Liver (tissue), 9 donors: ENCODE results near the gene ZNF837. TPM values are rescaled to one million over a fixed set of nuclear protein-coding genes. Genes with fewer than 3 reads are reported as not detected.
A peak's percentile ranks its signal among the peaks of the same experiment; 100 is the strongest.

Experiments used
- DNase-seq: peaks from one replicate; pipeline ENCODE4 v3.0.0-alpha.2; 2017; ENCODE audit warnings: low spot score
- H3K27ac ChIP-seq, 2 donors: one replicate each; pipeline ENCODE4 v1.7.0; 2013; ENCODE audit warnings: inconsistent platforms in 2 of 2, low read length in 2 of 2, control low read depth in 1 of 2, low read depth in 1 of 2, mild to moderate bottlenecking in 1 of 2
- H3K27me3 ChIP-seq, 4 donors: one replicate each; pipeline versions ENCODE4 v1.6.1 to v1.7.0; 2013; ENCODE audit warnings: low read length in 3 of 4, inconsistent platforms in 1 of 4, mild to moderate bottlenecking in 1 of 4, moderate library complexity in 1 of 4; ENCODE audit not compliant: control insufficient read depth in 4 of 4, insufficient read depth in 4 of 4
- H3K36me3 ChIP-seq, 4 donors: one replicate each; pipeline versions ENCODE4 v1.6.1 to v1.7.0; 2013; ENCODE audit warnings: low read length in 3 of 4, mild to moderate bottlenecking in 3 of 4, low read depth in 1 of 4, moderate library complexity in 1 of 4; ENCODE audit not compliant: control insufficient read depth in 4 of 4, insufficient read depth in 3 of 4
- H3K4me1 ChIP-seq, 4 donors: one replicate each; pipeline versions ENCODE4 v1.6.1 to v1.7.0; 2013; ENCODE audit warnings: low read length in 3 of 4, mild to moderate bottlenecking in 3 of 4, moderate library complexity in 1 of 4; ENCODE audit not compliant: control insufficient read depth in 4 of 4, insufficient read depth in 4 of 4
- H3K4me3 ChIP-seq, 3 donors: one replicate each; pipeline versions ENCODE4 v1.6.1 to v1.7.0; 2013; ENCODE audit warnings: low read length in 3 of 3, control low read depth in 1 of 3, low read depth in 1 of 3, mild to moderate bottlenecking in 1 of 3
- H3K9ac ChIP-seq, 2 donors: one replicate each; pipeline ENCODE4 v1.7.0; 2013; ENCODE audit warnings: low read length in 2 of 2, mild to moderate bottlenecking in 2 of 2, moderate library complexity in 2 of 2, control low read depth in 1 of 2, low read depth in 1 of 2
- H3K9me3 ChIP-seq, 4 donors: one replicate each; pipeline versions ENCODE4 v1.6.1 to v1.7.0; 2013; ENCODE audit warnings: low read length in 3 of 4; ENCODE audit not compliant: control insufficient read depth in 4 of 4
- EGR1 ChIP-seq, 2 donors: IDR thresholded peaks; 2 replicates each; pipeline ENCODE4 v1.6.1; 2016 to 2018; ENCODE audit warnings: antibody characterized with exemption in 2 of 2, low read depth in 2 of 2
- FOXA1 ChIP-seq: IDR thresholded peaks from 2 replicates; pipeline ENCODE4 v1.6.1; 2016; ENCODE audit warnings: antibody characterized with exemption
- FOXA2 ChIP-seq: IDR thresholded peaks from 2 replicates; pipeline ENCODE4 v1.6.1; 2016; ENCODE audit warnings: antibody characterized with exemption
- GABPA ChIP-seq, 2 donors: IDR thresholded peaks in 1 of 2; conservative IDR thresholded peaks in 1 of 2; 2 replicates each; pipeline ENCODE4 v1.6.1; 2016; ENCODE audit warnings: antibody characterized with exemption in 2 of 2, mild to moderate bottlenecking in 1 of 2, moderate library complexity in 1 of 2
- HNF4A ChIP-seq, 2 donors: conservative IDR thresholded peaks; 2 replicates each; pipeline ENCODE4 v1.6.1; 2016; ENCODE audit warnings: antibody characterized with exemption in 2 of 2, mild to moderate bottlenecking in 2 of 2
- HNF4G ChIP-seq: IDR thresholded peaks from 2 replicates; pipeline ENCODE4 v1.6.1; 2016; ENCODE audit warnings: antibody characterized with exemption
- JUND ChIP-seq, 2 donors: IDR thresholded peaks; 2 replicates each; pipeline ENCODE4 v1.6.1; 2016; ENCODE audit warnings: antibody characterized with exemption in 2 of 2
- NR2F2 ChIP-seq: IDR thresholded peaks from 2 replicates; pipeline ENCODE4 v1.6.1; 2016; ENCODE audit warnings: antibody characterized with exemption
- RAD21 ChIP-seq, 2 donors: IDR thresholded peaks; 2 replicates each; pipeline ENCODE4 v1.6.1; 2016; ENCODE audit warnings: antibody characterized with exemption in 2 of 2, mild to moderate bottlenecking in 2 of 2
- RXRA ChIP-seq, 2 donors: IDR thresholded peaks; 2 replicates each; pipeline ENCODE4 v1.6.1; 2017 to 2018; ENCODE audit warnings: antibody characterized with exemption in 2 of 2, mild to moderate bottlenecking in 1 of 2
- SP1 ChIP-seq: IDR thresholded peaks from 2 replicates; pipeline ENCODE4 v1.6.1; 2018; ENCODE audit warnings: antibody characterized with exemption, mild to moderate bottlenecking
- TAF1 ChIP-seq: conservative IDR thresholded peaks from 2 replicates; pipeline ENCODE4 v1.6.1; 2016; ENCODE audit warnings: antibody characterized with exemption, mild to moderate bottlenecking
- YY1 ChIP-seq: IDR thresholded peaks from 2 replicates; pipeline ENCODE4 v1.6.1; 2016; ENCODE audit warnings: antibody characterized with exemption, mild to moderate bottlenecking
- WGBS: extraction: QIAGEN DNeasy Blood & Tissue Kit; methylation state at CpG from one replicate; pipeline ENCODE4 v1.1.7; 2013; 5-methylcytosine and 5-hydroxymethylcytosine counted together
- polyA plus RNA-seq, 2 donors: library from polyadenylated mRNA; stranded (reverse) in 1 of 2; unstranded in 1 of 2; fragments of 200-250 nt in 1 of 2; fragments of >200 nt in 1 of 2; fragmentation: Nextera tagmentation in 1 of 2; extraction: Ambion mirVana in 1 of 2; gene quantifications; one replicate each; pipeline versions ENCODE4 v1.2.1 to v1.2.3, GENCODE V29; 2013 to 2015
- total RNA-seq, 2 donors: library from RNA; depleted of rRNA; stranded (reverse); fragments of >200 nt; gene quantifications; one replicate each; pipeline ENCODE4 v1.2.3, GENCODE V29; 2014
- TF ChIP-seq, protein P1 (sequence below): IDR thresholded peaks from 2 replicates; pipeline ENCODE4 v1.6.1; 2016; ENCODE audit warnings: antibody characterized with exemption, mild to moderate bottlenecking
- TF ChIP-seq, protein P2 (sequence below): IDR thresholded peaks from 2 replicates; pipeline ENCODE4 v1.6.1; 2016; ENCODE audit warnings: antibody characterized with exemption
- TF ChIP-seq, protein P3 (sequence below): IDR thresholded peaks from 2 replicates; pipeline ENCODE4 v1.6.1; 2016; ENCODE audit warnings: antibody characterized with exemption
- TF ChIP-seq, protein P4 (sequence below): IDR thresholded peaks from 2 replicates; pipeline ENCODE4 v1.6.1; 2016; ENCODE audit warnings: antibody characterized with exemption
- TF ChIP-seq, protein P5 (sequence below): fragments of 150-350 bp; IDR thresholded peaks from 2 replicates; pipeline ENCODE4 v1.5.1; 2017; ENCODE audit warnings: improper control_type of control experiment, low read depth, low read length; ENCODE audit not compliant: missing input control
- donor health status: healthy.
- donor health status: healthy.
- donor health status: healthy.
- donor health status: healthy.
- donor health status: healthy.

The ZNF837 gene
- total and polyA plus RNA-seq, 4 donors = 0.54 to 3.6 (median 2.3) TPM

DNA sequence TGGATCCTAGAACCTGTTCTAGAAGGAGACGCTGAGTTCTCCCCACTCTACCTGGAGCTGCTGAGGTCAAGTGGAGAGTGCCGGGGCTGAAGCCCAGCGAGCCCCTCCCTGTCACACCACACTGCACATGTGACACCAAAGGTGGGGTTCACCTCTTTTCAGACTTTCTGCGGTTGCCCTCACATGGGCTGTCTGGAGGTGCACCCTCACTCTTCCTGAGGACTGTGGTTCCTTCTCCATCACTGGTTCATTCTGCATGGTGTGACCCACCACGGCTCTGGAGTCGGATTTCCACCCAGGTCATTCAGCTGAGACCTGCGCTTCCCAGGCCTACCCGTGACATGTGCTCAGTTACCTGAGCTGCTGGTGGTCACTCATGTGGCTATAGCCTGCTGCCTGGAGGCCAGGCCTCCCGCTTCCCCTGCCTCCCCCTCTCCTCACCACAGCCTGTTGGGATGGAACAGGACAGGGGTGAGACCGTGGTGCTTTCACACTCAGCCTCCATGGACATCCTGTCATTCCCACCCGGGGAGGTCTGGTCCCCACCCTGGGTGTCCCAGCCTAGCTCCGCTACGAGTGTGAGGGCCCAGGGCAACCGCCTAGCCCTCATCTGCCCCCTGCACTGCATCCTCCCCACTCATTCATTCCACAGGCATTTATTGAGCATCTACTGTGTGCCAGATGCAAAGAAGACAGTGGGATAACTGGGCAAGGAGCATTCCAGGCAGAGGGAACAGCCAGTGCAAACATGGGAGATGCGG, 26.9 kb downstream of the ZNF837 start (continued):
- TF ChIP-seq, protein P1, sequence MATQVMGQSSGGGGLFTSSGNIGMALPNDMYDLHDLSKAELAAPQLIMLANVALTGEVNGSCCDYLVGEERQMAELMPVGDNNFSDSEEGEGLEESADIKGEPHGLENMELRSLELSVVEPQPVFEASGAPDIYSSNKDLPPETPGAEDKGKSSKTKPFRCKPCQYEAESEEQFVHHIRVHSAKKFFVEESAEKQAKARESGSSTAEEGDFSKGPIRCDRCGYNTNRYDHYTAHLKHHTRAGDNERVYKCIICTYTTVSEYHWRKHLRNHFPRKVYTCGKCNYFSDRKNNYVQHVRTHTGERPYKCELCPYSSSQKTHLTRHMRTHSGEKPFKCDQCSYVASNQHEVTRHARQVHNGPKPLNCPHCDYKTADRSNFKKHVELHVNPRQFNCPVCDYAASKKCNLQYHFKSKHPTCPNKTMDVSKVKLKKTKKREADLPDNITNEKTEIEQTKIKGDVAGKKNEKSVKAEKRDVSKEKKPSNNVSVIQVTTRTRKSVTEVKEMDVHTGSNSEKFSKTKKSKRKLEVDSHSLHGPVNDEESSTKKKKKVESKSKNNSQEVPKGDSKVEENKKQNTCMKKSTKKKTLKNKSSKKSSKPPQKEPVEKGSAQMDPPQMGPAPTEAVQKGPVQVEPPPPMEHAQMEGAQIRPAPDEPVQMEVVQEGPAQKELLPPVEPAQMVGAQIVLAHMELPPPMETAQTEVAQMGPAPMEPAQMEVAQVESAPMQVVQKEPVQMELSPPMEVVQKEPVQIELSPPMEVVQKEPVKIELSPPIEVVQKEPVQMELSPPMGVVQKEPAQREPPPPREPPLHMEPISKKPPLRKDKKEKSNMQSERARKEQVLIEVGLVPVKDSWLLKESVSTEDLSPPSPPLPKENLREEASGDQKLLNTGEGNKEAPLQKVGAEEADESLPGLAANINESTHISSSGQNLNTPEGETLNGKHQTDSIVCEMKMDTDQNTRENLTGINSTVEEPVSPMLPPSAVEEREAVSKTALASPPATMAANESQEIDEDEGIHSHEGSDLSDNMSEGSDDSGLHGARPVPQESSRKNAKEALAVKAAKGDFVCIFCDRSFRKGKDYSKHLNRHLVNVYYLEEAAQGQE = no peak
- TF ChIP-seq FOXA2 = no peak
- no peak for TF ChIP-seq RAD21 (IDR thresholded peaks at IDR 0.05)
- no peak for TF ChIP-seq FOXA1
- TF ChIP-seq JUND (IDR thresholded peaks at IDR 0.05) = no peak

DNA sequence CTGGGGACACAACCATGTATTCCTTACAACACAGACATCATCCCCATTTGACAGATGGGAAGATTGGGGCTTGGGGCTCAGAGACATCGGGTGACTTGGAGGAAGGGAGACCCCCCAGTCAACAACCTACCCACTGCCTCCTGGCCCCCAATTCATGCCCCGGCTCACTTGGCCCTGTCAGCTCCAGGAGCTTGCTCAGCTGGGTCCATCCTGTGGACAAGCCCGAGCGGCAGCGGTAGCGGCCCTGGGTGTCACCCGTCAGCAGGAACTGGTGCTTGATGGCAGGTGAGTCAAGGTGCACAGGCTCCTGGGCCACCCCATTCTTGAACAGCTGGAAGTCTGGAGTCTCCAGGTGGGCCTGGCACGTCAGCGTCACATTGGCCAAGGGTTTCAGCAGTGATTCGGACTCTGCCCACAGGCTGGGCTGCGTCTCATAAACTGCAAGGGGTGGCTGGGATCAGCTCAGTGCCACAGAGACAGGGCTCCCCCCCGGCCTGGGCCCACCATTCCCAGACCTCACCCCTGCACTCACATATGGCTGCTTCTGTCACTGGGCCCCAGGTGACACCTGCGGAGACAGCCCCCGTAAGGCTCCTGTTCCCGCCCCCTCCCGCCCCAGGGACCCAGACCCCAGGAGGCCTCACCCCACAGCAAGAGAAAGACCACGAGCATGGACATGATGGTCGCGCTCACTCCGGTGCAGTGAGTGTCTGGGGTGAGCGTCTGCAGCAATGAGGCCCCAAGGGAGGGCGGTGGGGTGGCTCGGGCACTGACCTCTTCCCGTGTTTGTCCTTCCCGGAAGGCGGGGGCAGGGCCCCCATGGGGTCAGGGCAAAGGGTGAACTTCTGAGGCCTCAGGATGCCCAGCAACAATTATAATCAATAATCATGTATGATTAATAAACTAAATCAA, 27.8 kb downstream of the ZNF837 start, which contains the start of gene A1BG:
Gene A1BG, minus strand, starts transcription at position 733 of the 912 bp plus-strand sequence. Its CDS starts 55 bp downstream, at position 678.
- DNase-seq = peak; percentile 71
- TF ChIP-seq, protein P1 = peak; percentile 55
- peak; percentile 64 for TF ChIP-seq YY1
- TF ChIP-seq TAF1 = peak; percentile 74
- TF ChIP-seq NR2F2 = peak; percentile 88
- TF ChIP-seq JUND (IDR thresholded peaks at IDR 0.05) = no peak
- TF ChIP-seq, protein P2, sequence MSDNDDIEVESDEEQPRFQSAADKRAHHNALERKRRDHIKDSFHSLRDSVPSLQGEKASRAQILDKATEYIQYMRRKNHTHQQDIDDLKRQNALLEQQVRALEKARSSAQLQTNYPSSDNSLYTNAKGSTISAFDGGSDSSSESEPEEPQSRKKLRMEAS = peak; percentile 52
- TF ChIP-seq RAD21 (IDR thresholded peaks at IDR 0.05) = peak in 1 of 2 donors; percentile 43
- TF ChIP-seq FOXA1 = no peak
- TF ChIP-seq, protein P3, sequence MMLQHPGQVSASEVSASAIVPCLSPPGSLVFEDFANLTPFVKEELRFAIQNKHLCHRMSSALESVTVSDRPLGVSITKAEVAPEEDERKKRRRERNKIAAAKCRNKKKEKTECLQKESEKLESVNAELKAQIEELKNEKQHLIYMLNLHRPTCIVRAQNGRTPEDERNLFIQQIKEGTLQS = no peak
- peak; percentile 91 to 98 for TF ChIP-seq HNF4A (conservative IDR thresholded peaks at IDR 0.05)
- peak in 1 of 2 donors; percentile 68 for TF ChIP-seq GABPA (IDR thresholded peaks at IDR 0.05 in 1 of 2, conservative IDR thresholded peaks at IDR 0.05 in 1 of 2)
- TF ChIP-seq, protein P4, sequence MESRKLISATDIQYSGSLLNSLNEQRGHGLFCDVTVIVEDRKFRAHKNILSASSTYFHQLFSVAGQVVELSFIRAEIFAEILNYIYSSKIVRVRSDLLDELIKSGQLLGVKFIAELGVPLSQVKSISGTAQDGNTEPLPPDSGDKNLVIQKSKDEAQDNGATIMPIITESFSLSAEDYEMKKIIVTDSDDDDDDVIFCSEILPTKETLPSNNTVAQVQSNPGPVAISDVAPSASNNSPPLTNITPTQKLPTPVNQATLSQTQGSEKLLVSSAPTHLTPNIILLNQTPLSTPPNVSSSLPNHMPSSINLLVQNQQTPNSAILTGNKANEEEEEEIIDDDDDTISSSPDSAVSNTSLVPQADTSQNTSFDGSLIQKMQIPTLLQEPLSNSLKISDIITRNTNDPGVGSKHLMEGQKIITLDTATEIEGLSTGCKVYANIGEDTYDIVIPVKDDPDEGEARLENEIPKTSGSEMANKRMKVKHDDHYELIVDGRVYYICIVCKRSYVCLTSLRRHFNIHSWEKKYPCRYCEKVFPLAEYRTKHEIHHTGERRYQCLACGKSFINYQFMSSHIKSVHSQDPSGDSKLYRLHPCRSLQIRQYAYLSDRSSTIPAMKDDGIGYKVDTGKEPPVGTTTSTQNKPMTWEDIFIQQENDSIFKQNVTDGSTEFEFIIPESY = no peak
- TF ChIP-seq HNF4G = peak; percentile 91
- TF ChIP-seq FOXA2 = no peak
- TF ChIP-seq, protein P5, sequence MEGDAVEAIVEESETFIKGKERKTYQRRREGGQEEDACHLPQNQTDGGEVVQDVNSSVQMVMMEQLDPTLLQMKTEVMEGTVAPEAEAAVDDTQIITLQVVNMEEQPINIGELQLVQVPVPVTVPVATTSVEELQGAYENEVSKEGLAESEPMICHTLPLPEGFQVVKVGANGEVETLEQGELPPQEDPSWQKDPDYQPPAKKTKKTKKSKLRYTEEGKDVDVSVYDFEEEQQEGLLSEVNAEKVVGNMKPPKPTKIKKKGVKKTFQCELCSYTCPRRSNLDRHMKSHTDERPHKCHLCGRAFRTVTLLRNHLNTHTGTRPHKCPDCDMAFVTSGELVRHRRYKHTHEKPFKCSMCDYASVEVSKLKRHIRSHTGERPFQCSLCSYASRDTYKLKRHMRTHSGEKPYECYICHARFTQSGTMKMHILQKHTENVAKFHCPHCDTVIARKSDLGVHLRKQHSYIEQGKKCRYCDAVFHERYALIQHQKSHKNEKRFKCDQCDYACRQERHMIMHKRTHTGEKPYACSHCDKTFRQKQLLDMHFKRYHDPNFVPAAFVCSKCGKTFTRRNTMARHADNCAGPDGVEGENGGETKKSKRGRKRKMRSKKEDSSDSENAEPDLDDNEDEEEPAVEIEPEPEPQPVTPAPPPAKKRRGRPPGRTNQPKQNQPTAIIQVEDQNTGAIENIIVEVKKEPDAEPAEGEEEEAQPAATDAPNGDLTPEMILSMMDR = no peak
- TF ChIP-seq SP1 = peak; percentile 76
- TF ChIP-seq EGR1 (IDR thresholded peaks at IDR 0.05; ENCODE audit: low read depth in 2 of 2) = peak; percentile 48 to 68
- TF ChIP-seq RXRA (IDR thresholded peaks at IDR 0.05) = peak; percentile 95 to 98
- H3K4me1 ChIP-seq = peaks cover 23 to 83% (median 65%) of the 10 kb centered on the region in 4 donors
- peak within 1 kb of the TSS; percentile 42 to 47 for H3K27ac ChIP-seq
- peak within 1 kb of the TSS; percentile 28 to 69 for H3K9ac ChIP-seq
- no peaks in the 10 kb centered on the region for H3K27me3 ChIP-seq
- 29% methylated on average over 26 of the region's 26 CpGs for WGBS
- no peaks in the 10 kb centered on the region for H3K9me3 ChIP-seq
- H3K4me3 ChIP-seq = peak within 1 kb of the TSS; percentile 65 to 96 (median 81)
- no peaks in the 10 kb centered on the region for H3K36me3 ChIP-seq
